GM23338 (cell line): Measurements from ENCODE around the gene RPLP1. TPM values are rescaled to one million over a fixed set of nuclear protein-coding genes. Genes with fewer than 3 reads are reported as not detected.

Experiments
- ATAC-seq: fragments of 200-7000 bp; cut with Tn5 transposase; 3 replicates; pipeline ENCODE4 v1.9.1; 2020
- DNase-seq: peaks from one replicate; pipeline ENCODE4 v3.0.0-alpha.2; 2015; ENCODE audit warnings: low spot score
- H2AFZ ChIP-seq: fragments of 200-600 bp; sonication (generic); 2 replicates; pipeline ENCODE4 v1.8.0; 2016; ENCODE audit warnings: antibody characterized with exemption, mild to moderate bottlenecking, moderate library complexity
- H3F3A ChIP-seq: fragments of 200-600 bp; sonication (generic); replicated peaks from 2 replicates; pipeline ENCODE4 v1.8.0; 2017; ENCODE audit warnings: antibody characterized with exemption, mixed run types, low read depth
- H3K27ac ChIP-seq: fragments of 200-600 bp; sonication (generic); 2 replicates; pipeline ENCODE4 v1.6.1; 2016; ENCODE audit warnings: low read depth
- H3K27me3 ChIP-seq: fragments of 200-600 bp; sonication (generic); 2 replicates; pipeline ENCODE4 v1.8.0; 2016; ENCODE audit warnings: mild to moderate bottlenecking, mixed run types, moderate library complexity; ENCODE audit not compliant: insufficient read depth
- H3K36me3 ChIP-seq: fragments of 200-600 bp; sonication (generic); 2 replicates; pipeline ENCODE4 v1.8.0; 2016; ENCODE audit warnings: mild to moderate bottlenecking; ENCODE audit not compliant: insufficient read depth
- H3K4me1 ChIP-seq: fragments of 200-600 bp; sonication (generic); 2 replicates; pipeline ENCODE4 v1.8.0; 2016; ENCODE audit warnings: mild to moderate bottlenecking, moderate library complexity; ENCODE audit not compliant: insufficient read depth
- H3K4me2 ChIP-seq: fragments of 200-600 bp; sonication (generic); 2 replicates; pipeline ENCODE4 v1.7.1; 2017; ENCODE audit warnings: mixed run types
- H3K4me3 ChIP-seq: fragments of 200-600 bp; sonication (generic); 2 replicates; pipeline ENCODE4 v1.6.1; 2016; ENCODE audit warnings: mixed run types
- H3K79me2 ChIP-seq: fragments of 200-600 bp; sonication (generic); replicated peaks from 2 replicates; pipeline ENCODE4 v1.8.0; 2017; ENCODE audit warnings: mild to moderate bottlenecking; ENCODE audit not compliant: insufficient read depth
- H3K9me2 ChIP-seq: fragments of 200-600 bp; sonication (generic); 2 replicates; pipeline ENCODE4 v1.8.0; 2017; ENCODE audit not compliant: insufficient read depth
- H4K20me1 ChIP-seq: fragments of 200-600 bp; sonication (generic); replicated peaks from 2 replicates; pipeline ENCODE4 v1.8.0; 2017; ENCODE audit warnings: mild to moderate bottlenecking; ENCODE audit not compliant: insufficient read depth
- H3K27ac Mint-ChIP-seq: 2 replicates; pipeline ENCODE4 v1.8.0; 2020; ENCODE audit warnings: inconsistent platforms, mild to moderate bottlenecking, moderate library complexity, mixed read lengths
- H3K27me3 Mint-ChIP-seq: 3 replicates; pipeline ENCODE4 v1.8.0; 2022; ENCODE audit warnings: low read depth, mild to moderate bottlenecking, moderate library complexity, mixed read lengths, inconsistent platforms; ENCODE audit not compliant: insufficient read depth, poor library complexity
- H3K36me3 Mint-ChIP-seq: 3 replicates; pipeline ENCODE4 v1.8.0; 2021; ENCODE audit warnings: low read depth, mild to moderate bottlenecking, inconsistent platforms, moderate library complexity, mixed read lengths
- H3K4me1 Mint-ChIP-seq: 3 replicates; pipeline ENCODE4 v1.8.0; 2020; ENCODE audit warnings: mild to moderate bottlenecking, inconsistent platforms, mixed read lengths
- H3K4me3 Mint-ChIP-seq: 3 replicates; pipeline ENCODE4 v1.8.0; 2021; ENCODE audit warnings: moderate library complexity, mild to moderate bottlenecking, inconsistent platforms, mixed read lengths
- H3K9me3 Mint-ChIP-seq: 3 replicates; pipeline ENCODE4 v1.8.0; 2020; ENCODE audit warnings: moderate library complexity, mild to moderate bottlenecking, inconsistent platforms, mixed read lengths
- CTCF ChIP-seq, 2 experiments: fragments of 200-600 bp in 1 of 2; sonication (generic) in 1 of 2; conservative IDR thresholded peaks; 2 replicates each; pipeline versions ENCODE4 v1.5.1 to v1.6.1; 2016 to 2017; ENCODE audit warnings: antibody characterized with exemption in 2 of 2, low read depth in 2 of 2, mild to moderate bottlenecking in 2 of 2, moderate library complexity in 1 of 2
- ETS1 ChIP-seq: IDR thresholded peaks from 2 replicates; pipeline ENCODE4 v1.6.1; 2016; ENCODE audit warnings: antibody characterized with exemption
- EZH2phosphoT487 ChIP-seq: fragments of 200-600 bp; sonication (generic); IDR thresholded peaks from one replicate; pipeline ENCODE4 v1.8.1; 2018; ENCODE audit warnings: antibody characterized with exemption; ENCODE audit not compliant: unreplicated experiment
- JUNB ChIP-seq: IDR thresholded peaks from one replicate; pipeline ENCODE4 v1.6.1; 2016; ENCODE audit warnings: antibody characterized with exemption; ENCODE audit not compliant: unreplicated experiment
- POLR2AphosphoS5 ChIP-seq: IDR thresholded peaks from 2 replicates; pipeline ENCODE4 v1.6.1; 2016; ENCODE audit warnings: antibody characterized with exemption, low read depth
- REST ChIP-seq: IDR thresholded peaks from one replicate; pipeline ENCODE4 v1.6.1; 2018; ENCODE audit warnings: antibody characterized with exemption; ENCODE audit not compliant: unreplicated experiment
- STAT1 ChIP-seq: IDR thresholded peaks from one replicate; pipeline ENCODE4 v1.6.1; 2016; ENCODE audit warnings: antibody characterized with exemption; ENCODE audit not compliant: unreplicated experiment
- ZNF114 ChIP-seq: fragments of 250-450 bp; sonication (Bioruptor Pico); IDR thresholded peaks from 2 replicates; pipeline ENCODE4 v1.5.0; 2020; ENCODE audit warnings: mild to moderate bottlenecking, moderate library complexity
- ZNF331 ChIP-seq: fragments of 250-450 bp; sonication (Bioruptor Pico); IDR thresholded peaks from 2 replicates; pipeline ENCODE4 v1.5.0; 2020; ENCODE audit warnings: low read depth, mild to moderate bottlenecking, moderate library complexity
- ZNF462 ChIP-seq: fragments of 250-450 bp; sonication (Bioruptor Pico); IDR thresholded peaks from 2 replicates; pipeline ENCODE4 v1.5.0; 2020; ENCODE audit warnings: mild to moderate bottlenecking, moderate library complexity
- polyA plus RNA-seq: library from polyadenylated mRNA; unstranded; fragments of >200 nt; fragmentation: Nextera tagmentation; extraction: Ambion mirVana; gene quantifications from 2 replicates; pipeline ENCODE4 v1.2.1, GENCODE V29; 2016
- total RNA-seq: library from RNA; depleted of rRNA; stranded (reverse); fragments of >200 nt; shearing (Covaris generic); gene quantifications from 2 replicates; pipeline ENCODE4 v1.2.3, GENCODE V29; 2014

Gene RPLP1
- total and polyA plus RNA-seq, 2 experiments from 2014 or later: 283 to 3,258 TPM

GRCh38 chr15:69479081-69479480 lies 26.5 kb downstream of the RPLP1 start (continued):
- TF ChIP-seq REST: no peak
- TF ChIP-seq CTCF (conservative IDR thresholded peaks at IDR 0.05; ENCODE audit: low read depth in 2 of 2): no peak
- TF ChIP-seq POLR2AphosphoS5: no peak

GRCh38 chr15:69479971-69480370 lies 27.4 kb downstream of the RPLP1 start:
- Histone ChIP-seq H4K20me1 (no peaks in the 10 kb centered on the region), H3K4me3 (no peak overlapping the region), H3K36me3 (no peaks in the 10 kb centered on the region; the same call in 1 of the 2 replicates), H2AFZ (no peak overlapping the region), H3F3A (no peaks in the 10 kb centered on the region), H3K79me2 (no peaks in the 10 kb centered on the region), H3K9me2 (no peaks in the 10 kb centered on the region), H3K27ac (no peak overlapping the region), H3K27me3 (no peaks in the 10 kb centered on the region), H3K4me1 (no peaks in the 10 kb centered on the region), H3K4me2 (no peak overlapping the region)
- ATAC-seq: no peak
- peaks cover 10% of the 10 kb centered on the region; the same call in 2 of the 3 replicates for H3K9me3 Mint-ChIP-seq
- H3K4me3 Mint-ChIP-seq: no peak overlapping the region
- peaks cover 3% of the 10 kb centered on the region for H3K36me3 Mint-ChIP-seq
- H3K27me3 Mint-ChIP-seq: peaks cover 9% of the 10 kb centered on the region
- no peaks in the 10 kb centered on the region for H3K4me1 Mint-ChIP-seq
- DNase-seq: no peak
- no peak overlapping the region for H3K27ac Mint-ChIP-seq
- TF ChIP-seq ETS1: no peak
- no peak for TF ChIP-seq ZNF462
- TF ChIP-seq ZNF114: no peak
- TF ChIP-seq ZNF331 (CRISPR knock-in tag): no peak
- TF ChIP-seq CTCF (conservative IDR thresholded peaks at IDR 0.05; ENCODE audit: low read depth in 2 of 2): no peak
- no peak for TF ChIP-seq JUNB
- TF ChIP-seq STAT1: no peak
- TF ChIP-seq EZH2phosphoT487: no peak
- TF ChIP-seq POLR2AphosphoS5: no peak
